Activated B cell treated with CpG ODN at 0.5 μM for 24 hours (primary cell): ENCODE results near the gene ELAVL4. TPM values are rescaled to one million over a fixed set of nuclear protein-coding genes. Genes with fewer than 3 reads are reported as not detected.

Source experiments
- ATAC-seq: fragments of 200-7000 bp; cut with Tn5 transposase; one replicate; pipeline ENCODE4 v1.10.0; 2021; ENCODE audit warnings: low read depth, mild to moderate bottlenecking, moderate library complexity
- CTCF ChIA-PET: fragments of 350-600 bp; sonication (Branson Sonifier 250); formaldehyde crosslinking; loops from one replicate; lab custom pipeline; 2021; ENCODE audit warnings: antibody characterized with exemption; lab: Charles Lee
- POLR2A ChIA-PET: fragments of 350-600 bp; sonication (Branson Sonifier 250); formaldehyde crosslinking; loops from one replicate; lab custom pipeline; 2021; ENCODE audit warnings: antibody characterized with exemption; lab: Charles Lee
- DNase-seq: peaks from one replicate; pipeline ENCODE4 v3.0.0; 2022
- H3K27ac Mint-ChIP-seq: one replicate; pipeline ENCODE4 v1.8.0; 2020; ENCODE audit warnings: mixed read lengths
- H3K27me3 Mint-ChIP-seq: one replicate; pipeline ENCODE4 v1.8.0; 2021; ENCODE audit warnings: mixed read lengths
- H3K36me3 Mint-ChIP-seq: one replicate; pipeline ENCODE4 v1.8.0; 2021; ENCODE audit warnings: low read depth, mixed read lengths
- H3K4me1 Mint-ChIP-seq: one replicate; pipeline ENCODE4 v1.8.0; 2021; ENCODE audit warnings: mixed read lengths
- H3K4me3 Mint-ChIP-seq: one replicate; pipeline ENCODE4 v1.8.0; 2020; ENCODE audit warnings: mild to moderate bottlenecking, mixed read lengths
- H3K9me3 Mint-ChIP-seq: one replicate; pipeline ENCODE4 v1.8.0; 2020; ENCODE audit warnings: mixed read lengths
- CTCF ChIP-seq: fragments of 200-600 bp; IDR thresholded peaks from one replicate; pipeline ENCODE4 v1.8.0; 2022; ENCODE audit warnings: antibody characterized with exemption, mild to moderate bottlenecking
- intact Hi-C: fragments of 100-400 bp; cut with micrococcal nuclease; formaldehyde crosslinking; loops from one replicate; pipeline ENCODE4 v1.15.1; 2024
- total RNA-seq: library from RNA; stranded (reverse); gene quantifications from 2 replicates; pipeline ENCODE4 v1.2.3, GENCODE V29; 2022

The ELAVL4 gene
- total RNA-seq, 1 donor from 2014 or later: not detected

DNA sequence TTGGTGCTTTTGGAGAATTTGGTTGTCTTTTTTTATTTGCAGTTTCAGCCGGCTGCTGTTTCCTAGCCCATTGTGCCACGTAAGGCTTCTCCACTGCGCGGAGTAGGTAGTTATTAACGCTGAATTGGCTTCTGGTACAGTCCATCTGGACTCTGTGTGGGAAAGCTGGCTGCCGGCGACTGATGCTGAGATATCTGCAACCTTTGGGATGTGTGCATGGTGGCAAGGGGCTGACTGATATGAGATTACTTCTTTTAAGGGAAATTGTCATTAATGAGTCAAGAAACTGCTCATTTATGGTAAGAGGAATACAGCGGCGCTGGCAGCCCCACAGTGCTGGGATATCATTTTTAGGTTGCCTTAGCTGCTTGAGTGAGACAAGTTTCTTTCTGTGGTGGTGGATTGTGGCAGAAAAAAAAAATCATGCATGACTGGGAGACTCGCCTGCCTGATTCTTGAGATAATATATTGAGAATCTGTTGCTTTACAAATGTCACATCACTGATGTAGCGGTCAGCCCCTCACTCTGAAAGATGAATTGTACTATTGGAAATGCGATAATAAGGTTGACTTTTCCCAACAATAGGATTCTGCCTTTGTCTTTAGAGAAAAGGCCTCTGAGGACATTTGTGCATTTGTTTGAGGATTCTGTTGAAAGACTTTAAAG lies 2.5 kb upstream of the ELAVL4 start:
- POLR2A ChIA-PET: no interaction called here
- Mint-ChIP-seq H3K36me3 (no peaks in the 10 kb centered on the region), H3K4me3 (no peak overlapping the region), H3K9me3 (no peaks in the 10 kb centered on the region), H3K4me1 (peaks cover 17% of the 10 kb centered on the region), H3K27me3 (peaks cover 36% of the 10 kb centered on the region), H3K27ac (no peak overlapping the region)
- no peak for TF ChIP-seq CTCF
- ATAC-seq (no peak), DNase-seq (no peak)
- CTCF ChIA-PET: no interaction called here
- intact Hi-C loops: no loop called here

DNA sequence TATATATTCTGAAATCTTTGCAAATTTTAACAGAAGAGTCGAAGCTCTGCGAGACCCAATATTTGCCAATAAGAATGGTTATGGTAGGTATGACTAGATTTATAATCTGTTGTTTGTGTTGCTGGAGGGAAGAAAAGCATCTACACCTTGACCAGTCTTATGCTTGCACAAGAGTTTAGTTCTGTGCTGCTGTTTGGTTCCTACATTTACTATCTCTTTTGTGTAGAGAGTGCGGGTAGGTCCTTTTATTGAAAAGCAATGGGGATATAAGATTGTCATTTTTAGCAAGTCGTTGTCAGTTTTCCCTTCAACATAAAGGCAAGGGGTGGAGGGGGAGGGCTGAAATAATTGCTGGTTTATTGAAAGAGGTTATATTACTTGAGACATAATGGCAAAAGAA lies 396 bp downstream of the ELAVL4 start:
- ATAC-seq: no peak
- Mint-ChIP-seq H3K4me1 (peaks cover 17% of the 10 kb centered on the region), H3K9me3 (no peaks in the 10 kb centered on the region), H3K27me3 (peaks cover 53% of the 10 kb centered on the region), H3K36me3 (no peaks in the 10 kb centered on the region), H3K27ac (no peak overlapping the region), H3K4me3 (no peak overlapping the region)
- POLR2A ChIA-PET: no interaction called here
- DNase-seq: no peak
- TF ChIP-seq CTCF: no peak
- intact Hi-C loops: no loop called here
- CTCF ChIA-PET: no interaction called here

GRCh38 chr1:50109647-50110075 lies 941 bp downstream of the ELAVL4 start:
- no peak for TF ChIP-seq CTCF
- intact Hi-C loops: no loop called here
- Mint-ChIP-seq H3K4me3 (no peak overlapping the region), H3K27ac (no peak overlapping the region), H3K27me3 (peaks cover 56% of the 10 kb centered on the region), H3K4me1 (peaks cover 17% of the 10 kb centered on the region), H3K9me3 (no peaks in the 10 kb centered on the region), H3K36me3 (no peaks in the 10 kb centered on the region)
- POLR2A ChIA-PET: no interaction called here
- CTCF ChIA-PET: no interaction called here
- no peak for ATAC-seq
- DNase-seq: no peak

GRCh38 chr1:50110151-50110550 lies 1.4 kb downstream of the ELAVL4 start:
- no peak for ATAC-seq
- no peaks in the 10 kb centered on the region for H3K9me3 Mint-ChIP-seq
- H3K27ac Mint-ChIP-seq: no peak overlapping the region
- H3K36me3 Mint-ChIP-seq: no peaks in the 10 kb centered on the region
- TF ChIP-seq CTCF: no peak
- H3K27me3 Mint-ChIP-seq: peaks cover 58% of the 10 kb centered on the region
- DNase-seq: no peak
- ChIA-PET POLR2A (no interaction called here), CTCF (no interaction called here)
- H3K4me1 Mint-ChIP-seq: peaks cover 17% of the 10 kb centered on the region
- H3K4me3 Mint-ChIP-seq: no peak overlapping the region
- intact Hi-C loops: no loop called here

DNA sequence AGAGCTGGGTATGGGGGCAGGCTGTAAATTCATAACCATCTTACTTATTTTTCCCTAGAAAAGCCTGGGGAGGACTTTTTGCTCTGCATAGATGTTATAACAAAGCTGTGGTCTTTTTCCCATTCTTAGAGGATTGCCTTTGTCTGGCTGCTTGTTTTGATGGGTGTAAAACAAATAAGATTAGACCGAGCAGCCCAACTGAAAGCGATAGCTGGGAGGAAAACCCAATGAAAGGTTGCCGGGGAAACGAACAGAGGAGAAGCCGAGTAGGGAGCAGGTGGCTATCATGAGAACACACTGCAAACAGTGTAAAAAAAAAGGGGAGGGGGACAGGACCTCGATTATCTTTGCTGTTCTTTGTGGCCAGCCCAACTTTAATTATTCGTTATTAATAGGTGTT lies 1.9 kb downstream of the ELAVL4 start:
- Mint-ChIP-seq H3K4me3 (no peak overlapping the region), H3K4me1 (peaks cover 17% of the 10 kb centered on the region), H3K9me3 (no peaks in the 10 kb centered on the region), H3K27ac (no peak overlapping the region), H3K36me3 (no peaks in the 10 kb centered on the region), H3K27me3 (peaks cover 58% of the 10 kb centered on the region)
- POLR2A ChIA-PET: no interaction called here
- no peak for TF ChIP-seq CTCF
- DNase-seq: no peak
- no peak for ATAC-seq
- CTCF ChIA-PET: no interaction called here
- intact Hi-C loops: no loop called here
